ENCODE data around the gene MORC2.

GRCh38 chr22:30985561-30986208 lies 17.1 kb upstream of the MORC2 start:
- TF ChIP-seq, protein P1, sequence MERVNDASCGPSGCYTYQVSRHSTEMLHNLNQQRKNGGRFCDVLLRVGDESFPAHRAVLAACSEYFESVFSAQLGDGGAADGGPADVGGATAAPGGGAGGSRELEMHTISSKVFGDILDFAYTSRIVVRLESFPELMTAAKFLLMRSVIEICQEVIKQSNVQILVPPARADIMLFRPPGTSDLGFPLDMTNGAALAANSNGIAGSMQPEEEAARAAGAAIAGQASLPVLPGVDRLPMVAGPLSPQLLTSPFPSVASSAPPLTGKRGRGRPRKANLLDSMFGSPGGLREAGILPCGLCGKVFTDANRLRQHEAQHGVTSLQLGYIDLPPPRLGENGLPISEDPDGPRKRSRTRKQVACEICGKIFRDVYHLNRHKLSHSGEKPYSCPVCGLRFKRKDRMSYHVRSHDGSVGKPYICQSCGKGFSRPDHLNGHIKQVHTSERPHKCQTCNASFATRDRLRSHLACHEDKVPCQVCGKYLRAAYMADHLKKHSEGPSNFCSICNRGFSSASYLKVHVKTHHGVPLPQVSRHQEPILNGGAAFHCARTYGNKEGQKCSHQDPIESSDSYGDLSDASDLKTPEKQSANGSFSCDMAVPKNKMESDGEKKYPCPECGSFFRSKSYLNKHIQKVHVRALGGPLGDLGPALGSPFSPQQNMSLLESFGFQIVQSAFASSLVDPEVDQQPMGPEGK (CRISPR knock-in tag; IDR thresholded peaks at IDR 0.05; ENCODE audit: borderline replicate concordance): no peak
- no peak for TF ChIP-seq ISL1 (CRISPR knock-in tag; IDR thresholded peaks at IDR 0.05)
